Activated T-cell treated with anti-CD3 and anti-CD28 coated beads, Interleukin-2, amount 50 U/mL, for 48 hours (primary cell): ENCODE data around the gene GNAT1.

Experiments used
- DNase-seq, 2 experiments: peaks; one replicate each; pipeline ENCODE4 v3.0.0-alpha.2; 2020

The GNAT1 gene

GRCh38 chr3:50190936-50191660 is at the start of gene GNAT1:
Gene GNAT1 (plus strand): TSS chr3:50191610. CDS start chr3:50191726, 116 bp downstream.
- no peak for DNase-seq

DNA sequence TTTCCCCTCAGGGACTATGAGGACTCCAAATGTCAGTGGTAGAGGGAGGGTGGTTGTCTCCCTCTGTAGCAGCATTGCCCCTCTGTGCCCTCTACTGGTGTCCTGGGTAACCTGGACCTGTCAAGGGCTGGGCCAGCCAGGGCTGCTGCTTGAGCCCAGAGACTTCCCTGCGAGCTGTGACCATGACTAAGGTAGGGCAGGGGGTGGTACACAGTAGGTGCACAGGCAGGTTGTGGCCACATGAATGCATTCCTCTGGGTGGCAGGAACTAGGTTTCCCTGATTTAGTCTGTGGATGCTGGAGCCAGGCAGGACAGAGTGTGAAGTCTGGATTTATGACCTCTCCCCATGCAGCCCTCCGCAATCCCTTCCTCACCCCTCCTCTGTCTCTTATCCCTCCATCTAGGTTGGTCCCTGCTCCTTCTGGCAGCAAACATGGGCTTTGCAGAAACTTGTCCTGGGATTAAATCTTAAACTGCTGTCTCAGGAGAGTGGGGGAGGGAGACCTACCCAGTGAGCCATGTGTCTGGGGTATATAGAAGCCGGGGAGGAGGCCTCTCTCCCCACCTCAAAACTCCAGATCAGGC is 45.0 kb upstream of the GNAT1 start:
- DNase-seq: no peak

- DNase-seq: no peak
These were observed 44.4 kb upstream of the GNAT1 start for GRCh38 chr3:50147016-50147415.

- no peak for DNase-seq
These were observed 44.0 kb upstream of the GNAT1 start for GRCh38 chr3:50147447-50147846.

- no peak for DNase-seq
These were observed 43.5 kb upstream of the GNAT1 start for GRCh38 chr3:50147861-50148260.

- DNase-seq: no peak
These were observed 41.0 kb upstream of the GNAT1 start for GRCh38 chr3:50150404-50150750.

- DNase-seq: no peak
These were observed 40.3 kb upstream of the GNAT1 start for GRCh38 chr3:50150863-50151686.

DNA sequence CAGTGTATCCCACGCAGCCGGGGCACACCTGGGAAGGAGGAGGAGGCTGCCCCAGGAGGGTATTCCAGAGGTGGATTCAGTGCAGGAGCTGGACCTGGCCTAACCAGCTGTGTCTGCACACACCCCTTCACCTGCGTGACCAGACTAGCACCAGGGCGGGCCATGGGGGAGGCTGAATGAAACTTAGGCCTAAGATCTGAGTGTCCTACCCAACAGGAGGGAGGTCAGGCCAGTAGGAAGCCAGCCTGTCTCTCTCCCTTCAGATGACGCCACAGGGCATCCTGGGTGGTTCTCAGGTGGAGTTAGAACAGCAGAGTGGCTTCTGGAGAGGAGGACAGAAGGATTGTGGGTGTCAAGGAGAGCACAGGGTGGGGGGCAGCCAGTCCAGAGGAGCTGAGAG is 39.7 kb upstream of the GNAT1 start:
- DNase-seq: no peak

DNA sequence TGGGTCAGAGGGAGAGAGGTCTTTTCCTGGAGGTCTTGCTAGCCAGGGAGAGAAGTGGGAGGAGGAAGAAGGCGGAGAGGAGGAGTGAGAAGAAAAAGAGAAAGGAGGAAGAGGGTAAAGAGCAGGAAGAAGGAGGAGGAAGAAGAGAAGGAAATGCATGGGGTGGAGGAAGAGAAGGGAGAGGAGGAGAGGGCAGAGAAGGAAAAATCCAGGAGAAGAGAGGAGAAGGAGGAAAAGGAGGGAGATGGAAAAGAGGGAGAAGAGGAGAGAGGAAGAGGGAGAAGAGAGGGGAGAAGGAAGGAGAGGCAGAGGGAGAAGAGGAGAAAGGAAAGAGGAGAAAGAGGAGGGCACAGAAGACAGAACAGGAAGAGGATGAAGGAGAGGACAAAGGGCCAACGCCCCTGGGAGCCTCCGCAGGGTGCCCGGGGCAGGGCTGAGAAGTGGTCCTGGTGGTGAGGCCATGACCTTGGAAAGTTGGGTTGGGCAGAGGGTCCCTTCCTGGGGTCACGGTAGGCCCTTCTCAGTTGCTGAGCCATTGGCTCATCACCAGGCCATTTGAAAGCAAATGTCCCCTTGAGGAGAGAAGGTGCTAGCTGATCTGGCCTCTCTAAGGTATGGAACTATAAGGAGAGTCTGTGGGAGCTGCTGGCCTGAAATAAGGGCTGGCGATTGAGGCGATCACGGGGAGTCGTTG is 37.5 kb upstream of the GNAT1 start:
- DNase-seq: no peak

DNA sequence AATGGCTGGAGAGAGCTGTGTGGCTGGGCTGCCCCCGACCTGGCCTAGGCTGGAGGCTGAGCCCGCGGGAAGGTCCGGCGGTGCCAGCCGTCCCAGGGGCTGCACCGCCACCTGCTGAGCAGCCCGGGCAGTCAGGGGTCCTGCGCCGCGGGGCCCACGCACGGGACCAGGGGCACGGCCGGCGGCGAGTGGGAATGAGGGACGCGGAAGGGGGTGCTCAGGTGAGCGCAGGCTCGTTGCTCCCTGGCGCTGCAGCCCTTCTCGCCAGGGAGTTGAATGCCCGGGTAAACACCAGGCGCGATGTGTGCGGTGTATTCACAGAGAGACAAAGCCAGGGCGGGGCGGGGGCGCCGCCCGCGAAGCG is 37.0 kb upstream of the GNAT1 start:
- no peak for DNase-seq

DNA sequence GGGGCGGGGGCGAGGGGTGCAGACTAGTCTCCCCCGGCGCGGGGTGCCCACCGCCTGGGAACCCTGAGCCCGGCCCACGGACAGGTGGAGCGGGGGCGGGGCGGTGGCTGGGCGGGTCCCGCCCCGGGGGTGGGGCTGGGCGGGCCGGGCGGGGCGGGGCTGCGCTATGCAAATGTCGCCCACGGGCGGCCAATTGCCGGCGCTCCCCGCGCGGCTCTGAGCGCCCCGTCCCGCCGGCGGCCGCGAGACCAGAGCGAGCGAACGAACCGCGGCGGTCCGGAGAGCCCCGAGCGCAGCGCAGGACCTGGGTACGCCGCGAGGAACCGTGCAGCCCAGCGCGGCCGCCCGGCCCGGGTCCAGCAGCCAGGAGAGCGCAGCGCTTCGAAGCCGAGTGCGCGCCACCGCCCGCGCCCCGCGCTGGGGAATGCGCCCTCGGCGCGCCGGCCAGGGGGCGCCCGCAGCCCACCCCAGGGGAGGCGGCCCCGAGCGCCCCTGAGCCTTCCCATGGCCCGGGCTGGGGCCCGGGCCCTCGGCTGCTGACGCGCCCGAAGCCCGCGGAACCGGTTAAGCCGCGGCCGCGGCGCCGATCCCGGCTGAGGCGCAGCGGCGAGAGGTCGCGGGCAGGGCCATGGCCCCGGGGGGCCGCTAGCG is 36.4 kb upstream of the GNAT1 start, which contains the start of gene SEMA3F:
Gene SEMA3F, plus strand, starts transcription at position 485 of the 651 bp plus-strand sequence. CDS start 4,299 bp downstream, outside the sequence.
- DNase-seq: peak; percentile 70 to 78

- DNase-seq: peak in 1 of 2 experiments; percentile 30
These were observed 35.9 kb upstream of the GNAT1 start for GRCh38 chr3:50155491-50155878.

GRCh38 chr3:50155891-50156290 is 35.5 kb upstream of the GNAT1 start:
- no peak for DNase-seq

- no peak for DNase-seq
These were observed 34.6 kb upstream of the GNAT1 start for GRCh38 chr3:50156549-50157493.

DNA sequence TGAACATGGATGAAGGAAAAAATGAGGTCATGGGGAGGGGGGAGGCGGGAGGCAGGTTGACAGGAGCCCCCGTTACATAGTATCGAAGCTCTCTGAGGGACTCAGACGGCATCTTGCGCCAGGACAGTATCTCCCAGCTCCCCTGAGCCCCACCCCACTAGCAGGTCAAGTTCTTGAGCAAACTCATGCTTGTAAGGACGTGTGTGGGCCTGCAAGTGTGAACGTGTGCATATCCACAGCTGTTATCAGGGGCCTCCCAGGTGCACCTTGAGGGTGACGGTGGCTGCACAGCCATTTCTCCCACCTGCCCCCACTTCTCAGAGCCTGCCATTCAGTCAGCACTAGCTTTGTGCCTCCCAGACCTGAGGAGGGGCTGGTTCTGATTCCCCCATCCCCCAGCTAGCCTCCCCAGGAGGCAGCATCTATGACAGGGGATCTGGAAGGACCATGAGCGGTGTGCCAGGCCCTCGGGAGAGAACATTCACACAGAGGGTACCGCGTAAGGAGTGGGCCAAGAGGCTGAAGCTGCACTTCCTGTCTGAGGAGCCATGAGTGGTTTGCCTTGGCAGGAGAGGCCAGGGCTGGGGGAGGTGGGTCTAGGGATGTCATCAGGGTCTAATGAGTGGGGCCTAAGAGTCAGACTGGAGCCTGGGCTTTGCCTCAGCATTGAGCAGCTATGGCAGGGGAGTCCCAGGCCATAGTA is 33.4 kb upstream of the GNAT1 start:
- DNase-seq: no peak

GRCh38 chr3:50158530-50159146 is 32.8 kb upstream of the GNAT1 start:
- DNase-seq: no peak

- no peak for DNase-seq
These were observed 30.8 kb upstream of the GNAT1 start for GRCh38 chr3:50160561-50160983.

- no peak for DNase-seq
These were observed 30.1 kb upstream of the GNAT1 start for GRCh38 chr3:50161320-50161719.

DNA sequence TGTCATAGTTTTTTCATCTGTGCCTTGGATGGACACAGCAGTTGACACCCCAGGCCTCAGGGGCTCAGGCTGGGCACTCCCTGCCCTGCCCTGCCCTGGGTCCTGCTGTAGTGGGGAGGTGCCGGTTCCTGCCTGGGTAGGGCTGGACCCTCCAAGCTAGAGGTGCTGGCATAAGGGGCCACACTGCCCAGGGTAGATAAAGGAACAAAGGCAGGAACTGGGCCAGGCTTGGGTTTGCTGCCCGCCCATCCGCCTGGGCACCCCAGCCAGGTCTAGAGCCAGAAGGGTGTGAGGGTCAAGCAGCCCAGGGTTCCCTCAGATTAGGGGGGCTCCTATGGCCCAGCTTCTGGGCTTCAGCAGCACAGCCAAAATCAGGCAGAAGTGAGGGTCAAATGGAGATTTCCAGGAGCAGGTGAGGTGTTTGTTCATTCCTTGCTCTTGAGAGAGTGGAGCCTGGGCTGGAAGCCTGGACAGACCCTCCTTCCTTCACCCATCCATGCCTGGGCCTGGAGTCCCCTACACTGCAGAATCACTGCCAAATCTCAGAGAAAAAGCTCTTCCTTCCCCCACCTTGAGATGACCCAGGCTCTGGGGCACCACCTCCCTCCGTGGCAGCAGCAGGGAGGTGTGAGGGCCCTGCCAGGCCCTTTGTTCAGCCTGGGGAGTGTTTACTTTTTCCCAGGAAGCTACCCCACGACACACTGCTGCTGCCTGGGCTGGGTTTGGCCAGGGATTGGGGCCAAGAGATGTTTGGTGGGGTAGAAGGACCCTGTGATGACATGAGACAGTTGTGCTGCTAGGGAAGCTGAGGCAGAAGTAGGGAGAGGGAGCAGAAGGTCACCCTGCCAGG is 29.2 kb upstream of the GNAT1 start:
- no peak for DNase-seq
